ENCODE data around the gene DDX39B.
A peak's percentile ranks its signal among the peaks of the same experiment; 100 is the strongest.

GRCh38 chr6:31493875-31494694 lies 47.7 kb downstream of the DDX39B start:
- TF ChIP-seq CTCF (IDR thresholded peaks at IDR 0.05; ENCODE audit: low read depth, low read length, poor library complexity, severe bottlenecking) (peak; percentile 85), EZH2phosphoT487 (IDR thresholded peaks at IDR 0.05; ENCODE audit: borderline replicate concordance, low read length) (no peak)

Data from DOHH2 (cell line).